CD4-positive, alpha-beta T cell treated with Interleukin-6 at 100 ng/mL for 8 hours (primary cell): ENCODE results near the gene CBX2.

Experiments used
- DNase-seq: peaks from one replicate; pipeline ENCODE4 v3.0.0-alpha.2; 2020; ENCODE audit warnings: mixed read lengths, low spot score

The CBX2 gene

DNA sequence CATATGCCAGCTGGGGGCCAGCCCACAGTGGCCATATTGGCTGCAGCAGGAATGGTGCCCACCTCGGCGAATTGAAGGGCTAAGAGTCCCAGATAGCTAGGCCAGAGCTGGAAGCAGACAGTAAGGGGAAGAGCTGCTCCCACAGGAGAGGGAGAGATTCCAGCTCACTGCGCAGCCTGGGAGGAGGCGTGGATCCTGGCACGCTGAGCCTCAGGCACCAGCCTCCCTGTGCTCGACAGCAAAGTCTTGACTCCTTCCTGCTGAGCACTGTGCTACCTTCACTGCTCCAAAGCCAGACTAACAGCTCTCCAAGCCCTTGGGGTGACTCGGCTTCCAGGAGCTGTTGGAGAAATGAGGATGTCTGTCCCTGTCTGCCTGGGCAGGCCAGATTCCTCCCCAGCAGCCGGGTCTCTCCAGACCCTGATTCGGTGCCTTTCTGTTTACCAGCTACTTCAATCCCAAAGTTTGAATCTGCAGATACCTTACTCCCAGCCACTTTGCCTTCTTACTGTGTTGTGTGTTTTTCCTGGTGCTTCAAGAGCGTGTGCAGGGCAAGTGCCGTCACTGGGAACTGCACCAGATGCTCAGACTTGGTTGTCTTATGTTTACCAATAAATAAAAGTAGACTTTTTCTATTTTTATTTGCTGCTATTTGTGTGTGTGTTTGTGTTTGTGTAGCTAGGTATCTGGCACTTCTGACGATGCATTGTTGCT lies 9.1 kb downstream of the CBX2 start:
- no peak for DNase-seq

DNA sequence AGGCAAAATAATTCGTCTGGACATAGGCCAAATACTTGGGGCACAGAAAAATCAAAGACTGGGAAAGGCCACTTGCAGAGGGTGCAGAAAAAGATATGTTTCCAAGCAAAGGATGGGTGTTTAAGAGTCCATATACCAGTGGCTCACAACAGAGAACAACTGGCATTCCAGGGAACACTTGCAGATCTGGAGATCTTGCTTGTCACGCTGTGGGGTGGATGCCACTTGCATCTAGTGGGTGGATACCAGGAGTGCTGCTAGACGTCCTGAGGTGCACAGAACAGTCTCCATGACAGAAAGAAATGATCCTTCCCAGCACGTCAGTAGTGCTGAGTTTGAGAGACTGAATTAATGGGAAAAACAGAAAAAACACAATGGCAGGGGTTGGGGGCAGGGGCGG lies 10.5 kb downstream of the CBX2 start:
- DNase-seq, result no peak

DNA sequence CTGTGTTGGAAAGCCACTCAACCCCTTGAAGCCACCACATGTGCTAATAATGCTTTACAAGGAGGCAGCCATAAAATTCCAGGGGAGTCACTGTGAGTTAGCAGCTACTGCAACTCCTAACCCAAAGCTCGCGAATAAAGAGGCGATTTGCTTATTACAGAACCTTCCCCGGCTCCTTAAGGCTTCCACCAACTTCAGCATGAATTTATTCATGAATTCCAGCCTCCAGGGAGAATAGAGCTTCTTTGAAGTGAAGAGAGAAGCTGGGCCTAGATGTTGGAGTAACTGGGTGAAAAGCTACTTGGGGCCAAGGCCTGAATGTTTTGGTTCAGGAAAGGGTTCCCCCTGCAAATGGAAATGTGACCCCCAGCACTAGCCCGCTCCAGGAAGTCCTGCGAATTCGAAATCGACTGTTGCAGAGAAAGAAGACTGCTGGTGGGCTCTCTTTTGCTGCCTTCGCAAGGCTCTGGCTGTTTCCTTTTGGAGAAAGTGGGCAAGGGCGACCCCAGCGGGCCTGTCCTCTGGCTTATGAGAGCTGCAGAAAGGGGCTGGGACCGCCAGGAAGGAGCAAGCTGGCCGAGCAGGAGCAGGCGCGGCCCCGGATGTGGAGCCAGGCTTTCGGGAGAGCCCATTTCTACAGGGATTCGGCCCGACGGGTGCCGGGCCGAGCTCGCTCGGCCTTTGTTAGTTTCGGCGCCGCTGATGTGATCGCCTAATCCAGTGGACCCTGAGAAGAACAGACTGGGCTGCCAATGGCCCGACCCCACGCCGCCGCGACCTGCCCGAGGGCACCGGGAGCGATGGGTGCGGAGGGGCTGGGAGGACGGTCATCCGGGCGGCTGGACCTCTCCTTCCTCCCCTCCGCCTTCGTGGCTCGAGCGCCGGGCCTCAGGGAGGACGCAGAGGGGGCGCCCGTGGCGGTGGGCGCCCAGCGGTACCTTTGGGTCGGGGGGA lies 11.3 kb downstream of the CBX2 start:
- no peak for DNase-seq

DNA sequence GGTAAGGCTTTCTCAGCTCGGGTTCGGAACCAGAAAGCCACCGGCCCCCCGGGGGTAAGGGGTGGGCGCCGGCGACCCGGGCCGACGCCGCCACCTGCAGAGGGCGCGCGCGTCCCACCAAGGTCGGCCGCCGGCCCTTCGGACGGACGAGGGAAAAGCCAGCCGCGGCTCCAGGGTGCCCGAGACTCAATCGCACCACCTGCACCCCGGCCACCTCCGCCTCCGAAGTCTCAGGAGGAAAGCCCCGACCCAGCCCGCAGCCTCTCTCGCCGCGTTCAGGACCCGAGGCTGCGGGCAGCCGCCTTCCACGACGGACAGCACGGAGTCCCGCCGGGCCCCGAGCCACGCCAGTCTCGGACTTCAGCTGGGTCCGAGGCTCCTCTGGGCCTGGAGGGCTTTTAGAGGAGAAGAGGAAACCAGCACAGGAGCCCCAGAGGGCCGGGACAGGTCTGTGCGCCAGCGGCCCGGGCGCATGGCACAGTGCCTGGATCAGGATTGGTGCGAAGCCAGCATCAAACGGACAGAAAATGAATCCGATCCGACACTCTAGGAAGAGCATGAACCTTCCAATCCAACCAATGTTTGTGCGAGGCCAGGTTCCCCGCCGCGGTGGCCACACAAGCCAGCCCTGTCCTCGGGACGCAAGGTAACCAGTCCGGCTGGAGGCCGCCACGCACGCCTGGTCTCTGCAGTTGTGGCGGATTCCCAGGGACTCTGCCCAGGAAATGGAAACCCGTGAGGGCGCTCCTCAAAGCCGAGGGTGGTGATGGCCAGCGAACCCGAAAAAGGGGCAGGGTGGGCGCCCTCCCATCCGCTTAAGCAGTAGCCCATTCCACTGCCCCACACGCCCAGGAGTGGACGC lies 12.2 kb downstream of the CBX2 start:
- DNase-seq, result no peak

DNA sequence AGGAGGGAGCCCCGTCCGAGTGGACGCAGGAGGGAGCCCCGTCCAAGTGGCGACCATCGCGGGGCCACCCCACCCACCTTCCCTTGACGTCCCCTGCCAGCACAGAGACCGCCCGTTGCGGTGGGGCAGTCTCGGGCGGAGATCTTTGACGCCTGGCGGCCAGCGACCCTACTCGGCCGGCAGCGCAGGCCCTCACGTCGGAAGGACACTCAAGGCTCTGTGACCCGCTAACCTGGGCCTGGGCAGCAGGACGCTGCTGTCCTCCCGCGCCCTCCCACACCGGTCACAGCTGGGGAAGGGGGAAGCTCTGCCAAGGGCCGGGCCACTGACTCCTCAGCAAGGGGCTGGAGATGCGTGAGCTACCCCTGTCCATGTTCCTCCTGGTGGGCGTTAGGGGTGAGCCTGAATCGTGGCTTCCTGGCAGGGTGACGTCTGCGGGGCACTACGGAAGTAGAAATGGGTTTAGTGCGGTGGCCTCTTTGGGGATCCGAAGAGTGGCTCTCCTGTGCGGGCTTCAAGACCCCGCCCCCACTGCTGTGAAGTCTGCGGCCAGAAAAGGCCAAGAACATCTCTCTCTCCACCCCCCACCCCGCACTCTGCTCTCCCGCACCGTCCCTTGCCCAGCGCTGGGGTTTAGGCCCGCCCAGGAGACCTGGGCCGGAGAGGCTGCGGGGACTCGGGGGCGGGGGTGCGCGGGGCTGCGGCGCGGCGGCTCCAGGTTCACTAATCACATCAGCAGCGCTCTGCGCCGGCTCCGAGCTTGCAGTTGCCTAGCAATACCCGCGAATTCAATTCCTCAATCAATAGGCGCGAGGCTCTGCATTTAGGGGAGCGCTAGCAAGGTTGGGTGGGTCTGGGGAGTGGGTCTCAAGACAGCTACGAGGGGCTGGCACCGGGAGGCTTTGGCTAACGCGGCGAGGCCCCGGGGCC lies 13.1 kb downstream of the CBX2 start:
- DNase-seq, result no peak

- DNase-seq, result no peak
Observed at GRCh38 chr17:79791735-79792161, 13.8 kb downstream of the CBX2 start.

DNA sequence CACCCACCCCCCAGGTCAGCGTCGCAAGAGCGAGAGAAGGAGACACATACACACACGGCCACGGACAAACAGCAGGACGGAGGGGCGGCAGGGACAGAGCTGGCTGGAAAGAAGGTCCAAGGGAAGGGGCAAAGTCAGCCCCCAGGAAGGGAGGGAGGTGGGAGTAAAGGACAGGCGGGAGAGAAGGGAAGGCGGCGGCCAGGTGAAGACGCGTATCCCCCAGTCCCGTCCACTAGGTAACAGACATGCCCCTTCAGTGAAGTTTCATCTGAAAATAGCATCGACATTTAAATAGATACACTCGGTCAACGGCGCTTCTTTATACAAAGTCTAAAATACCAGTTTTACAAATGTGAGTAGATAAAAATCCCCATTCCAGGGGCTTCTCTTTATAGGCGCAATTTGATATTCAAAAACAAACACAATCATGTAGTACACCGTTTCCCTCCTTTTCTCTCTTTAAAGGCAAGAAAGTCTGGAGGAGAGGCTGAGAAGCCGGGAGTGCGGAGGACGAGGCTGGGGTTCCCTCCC lies 14.5 kb downstream of the CBX2 start:
- no peak for DNase-seq

GRCh38 chr17:79792984-79793923 lies 15.3 kb downstream of the CBX2 start:
- DNase-seq, result no peak

DNA sequence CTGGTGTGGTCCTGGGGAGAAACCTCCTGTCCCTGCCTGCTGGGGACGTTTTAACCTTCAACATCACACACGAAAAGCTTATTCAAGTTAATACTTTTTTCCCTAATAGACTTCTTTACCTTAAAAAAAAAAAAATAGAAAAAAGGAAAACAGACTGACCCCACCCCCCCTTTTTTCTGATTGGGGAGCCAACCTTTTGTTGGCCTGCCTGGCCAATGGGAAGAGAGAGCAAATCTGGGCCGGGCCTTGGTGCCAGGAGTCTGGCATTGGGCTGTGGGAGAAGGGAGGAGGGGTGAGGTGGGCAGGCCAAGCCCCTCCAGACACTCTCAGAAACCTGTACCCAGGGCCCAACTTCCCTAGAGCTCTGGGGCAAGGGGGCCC lies 16.0 kb downstream of the CBX2 start:
- no peak for DNase-seq

DNA sequence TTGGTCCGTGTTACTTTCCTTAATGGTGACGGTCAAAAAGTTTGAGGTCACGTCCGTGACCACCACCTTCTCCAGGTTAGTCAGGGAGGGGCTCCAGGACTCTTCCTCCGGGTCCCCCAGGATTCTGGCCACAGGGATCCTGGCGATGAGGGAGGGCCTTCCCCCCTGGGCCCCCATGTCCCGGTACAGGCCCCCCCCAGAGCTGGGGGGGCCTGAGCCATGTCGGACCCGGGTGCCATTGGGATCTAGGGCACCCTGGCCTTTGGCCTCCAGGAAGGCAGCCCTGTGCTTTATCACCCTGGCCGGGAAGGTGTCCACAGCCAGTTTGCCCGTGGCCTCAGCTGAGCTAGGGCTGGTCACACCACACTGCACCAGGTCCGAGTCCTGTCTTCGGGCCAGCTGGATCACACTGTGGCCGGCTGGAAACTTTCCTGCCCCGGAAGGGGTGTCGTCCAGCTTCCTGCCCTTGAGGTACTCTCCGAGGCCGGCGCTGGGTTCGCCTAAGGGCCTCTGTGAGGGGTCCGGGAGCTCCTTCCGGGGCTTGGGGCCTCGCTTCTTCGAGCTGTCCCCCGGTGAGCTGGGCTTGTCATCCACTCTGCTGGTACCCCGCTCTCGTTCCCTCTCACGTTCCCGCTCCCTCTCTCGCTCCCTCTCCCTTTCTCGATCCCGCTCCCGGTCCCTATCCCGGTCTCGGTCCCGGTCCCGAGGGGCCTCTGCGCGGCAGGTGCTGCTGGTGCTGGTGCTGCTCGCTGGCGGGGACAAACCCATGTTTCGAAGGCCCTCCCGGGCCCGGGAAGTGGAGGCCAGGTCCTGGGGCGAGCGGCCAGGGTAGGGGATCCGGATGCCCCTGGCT lies 16.9 kb downstream of the CBX2 start:
- DNase-seq, result no peak

DNA sequence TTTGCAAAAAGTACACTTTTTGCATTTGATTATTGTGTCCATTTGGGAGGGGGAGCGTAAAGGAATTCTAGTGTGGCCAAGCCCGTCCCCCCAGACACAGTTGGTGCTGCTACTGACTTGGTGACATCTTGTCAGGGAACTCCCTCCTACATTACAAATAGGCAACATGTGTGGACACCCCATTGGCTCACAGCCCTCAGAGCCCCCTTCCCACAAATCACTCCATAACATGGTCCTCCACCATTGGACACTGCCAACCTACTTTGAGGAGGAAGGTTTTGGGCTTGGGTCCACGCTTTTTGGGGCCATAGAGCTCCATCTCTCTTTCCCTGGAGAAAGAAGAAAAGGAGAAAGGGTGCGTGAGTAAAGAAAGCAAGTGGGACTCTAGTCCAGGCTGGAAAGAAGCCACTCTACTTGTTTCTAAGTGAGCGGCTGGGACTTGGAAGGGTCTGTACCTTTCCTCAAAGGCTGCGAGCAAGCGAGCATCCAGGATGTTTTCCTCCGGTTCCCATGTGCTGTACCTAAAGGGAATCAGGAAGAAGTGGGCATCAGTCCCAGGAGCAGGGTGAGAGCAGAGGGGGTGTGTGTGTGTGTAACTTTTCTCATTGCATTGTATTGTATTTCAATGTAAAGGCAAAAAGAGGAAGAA lies 18.0 kb downstream of the CBX2 start:
- no peak for DNase-seq

GRCh38 chr17:79796444-79796762 lies 18.5 kb downstream of the CBX2 start:
- no peak for DNase-seq

- DNase-seq, result peak; percentile 99
Observed at GRCh38 chr17:79796763-79797491, 19.0 kb downstream of the CBX2 start, which contains the start of gene CBX8. Gene CBX8 (minus strand): TSS chr17:79797077. CDS start chr17:79796998, 79 bp downstream.

DNA sequence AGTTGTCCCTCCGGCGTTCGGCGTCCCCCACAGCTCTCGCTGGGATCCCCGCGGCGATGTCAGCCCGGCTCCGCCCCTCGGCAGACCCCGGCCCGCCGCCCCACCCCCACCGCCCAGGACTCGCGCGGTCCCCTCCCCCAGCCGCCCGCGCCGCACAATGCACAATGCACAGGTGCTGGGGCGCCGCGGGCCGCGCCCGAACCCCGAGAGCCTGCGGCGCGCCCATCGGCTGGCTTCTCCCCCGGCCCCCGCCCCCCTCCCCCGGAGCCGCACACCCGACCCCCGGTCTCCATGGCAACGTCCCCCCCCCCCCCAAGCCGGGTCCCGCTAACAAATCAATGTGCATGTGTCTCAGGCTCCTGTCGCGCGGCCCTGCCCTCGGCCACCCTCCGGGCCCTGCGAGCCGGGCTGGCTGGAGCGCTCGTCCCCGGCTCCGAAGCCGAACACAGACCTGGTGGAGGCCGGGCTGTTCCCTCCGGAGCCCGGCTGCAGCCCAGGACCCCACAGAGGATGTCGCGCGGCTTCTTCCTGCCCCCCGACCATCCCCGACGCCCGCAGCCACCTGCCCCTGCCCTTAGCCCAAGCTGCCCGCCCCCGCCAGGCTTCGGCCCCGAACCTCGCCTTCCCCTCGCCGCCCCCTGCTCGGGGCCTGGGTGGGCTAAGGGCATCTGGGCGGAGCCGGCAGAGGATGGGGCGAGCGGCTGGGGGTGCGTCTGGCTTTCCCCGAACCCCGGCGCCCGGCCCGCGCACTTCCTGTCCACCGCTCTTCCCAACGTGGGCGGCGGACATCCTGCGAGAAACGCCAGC lies 19.7 kb downstream of the CBX2 start:
- no peak for DNase-seq

GRCh38 chr17:79798299-79799173 lies 20.6 kb downstream of the CBX2 start:
- DNase-seq, result no peak

- no peak for DNase-seq
Observed at GRCh38 chr17:79799174-79799537, 21.2 kb downstream of the CBX2 start.
